GM12892 (cell line): Measurements from ENCODE around the gene NDFIP2.

Experiments
- POLR2A ChIP-seq: IDR thresholded peaks from 2 replicates; pipeline ENCODE4 v1.6.1; 2011; ENCODE audit warnings: low read depth, low read length, control low read depth
- POLR2AphosphoS5 ChIP-seq: IDR thresholded peaks from 2 replicates; pipeline ENCODE4 v1.6.1; 2011; ENCODE audit warnings: low read depth, low read length, control low read depth

DNA sequence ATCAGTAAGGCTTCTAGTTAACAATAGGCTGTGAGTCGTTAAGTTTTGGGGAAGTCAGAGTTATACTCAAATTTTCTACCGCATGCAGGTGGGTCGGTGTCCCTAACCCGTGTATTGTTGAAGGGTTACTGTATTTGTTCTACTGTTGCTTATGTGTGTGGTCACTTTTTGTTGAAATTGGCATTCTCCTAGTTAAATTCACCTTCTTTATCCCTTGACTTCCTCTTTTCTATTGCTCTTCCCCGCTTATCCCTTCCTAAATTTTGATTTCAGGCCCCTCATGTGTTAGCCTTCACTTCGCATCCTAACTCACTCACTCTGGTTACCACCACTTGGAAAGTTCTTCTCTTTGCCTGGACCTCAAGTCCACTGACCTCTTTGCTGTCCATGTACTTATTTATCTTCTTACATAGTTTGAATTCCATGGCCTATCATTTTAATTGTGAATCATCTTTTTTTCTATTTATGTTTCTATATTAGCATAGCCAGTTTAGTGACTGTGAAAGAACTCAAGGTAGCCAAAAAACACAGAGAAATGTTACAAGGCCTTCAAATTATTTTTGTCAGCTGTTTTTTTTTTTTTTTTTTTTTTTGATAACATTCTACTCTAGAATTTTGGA, 52.9 kb downstream of the NDFIP2 start:
- TF ChIP-seq POLR2A: no peak
- TF ChIP-seq POLR2AphosphoS5: no peak
